ENCODE measurements around the gene CGNL1. TPM values are rescaled to one million over a fixed set of nuclear protein-coding genes. Genes with fewer than 3 reads are reported as not detected.

CGNL1 gene
- total RNA-seq, 1 donor from 2014 or later: 7.1 TPM

DNA sequence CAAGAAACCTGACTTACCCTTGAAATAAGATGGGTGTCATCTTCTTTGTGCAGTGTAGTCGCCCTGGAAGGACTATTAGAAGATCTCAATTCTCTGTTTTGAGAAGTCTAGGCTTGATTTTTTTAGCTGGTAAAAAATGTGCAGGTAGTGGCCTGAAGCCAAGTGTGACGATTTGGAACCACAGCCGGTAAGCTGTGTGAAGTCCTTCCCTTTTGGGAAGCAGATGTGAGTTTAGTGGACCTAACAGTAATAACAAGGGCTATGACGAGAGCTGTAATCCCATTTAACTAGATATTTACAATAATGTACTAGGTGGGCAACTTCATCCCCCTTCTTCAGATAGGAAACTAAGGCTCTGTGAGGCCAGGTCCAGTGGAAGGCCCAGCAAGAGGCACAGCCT is 133.7 kb downstream of the CGNL1 start:
- Mint-ChIP-seq H3K27ac (ENCODE audit: unreplicated experiment) (peak overlapping the region; percentile 91), H3K36me3 (ENCODE audit: low read depth) (no peaks in the 10 kb centered on the region), H3K4me1 (ENCODE audit: low read depth) (peaks cover 77% of the 10 kb centered on the region), H3K4me3 (ENCODE audit: unreplicated experiment) (no peak overlapping the region), H3K9me3 (ENCODE audit: low read depth) (no peaks in the 10 kb centered on the region), H3K27me3 (ENCODE audit: low read depth) (no peaks in the 10 kb centered on the region)
- DNase-seq (ENCODE audit: low spot score): no peak
- TF ChIP-seq, protein P1, sequence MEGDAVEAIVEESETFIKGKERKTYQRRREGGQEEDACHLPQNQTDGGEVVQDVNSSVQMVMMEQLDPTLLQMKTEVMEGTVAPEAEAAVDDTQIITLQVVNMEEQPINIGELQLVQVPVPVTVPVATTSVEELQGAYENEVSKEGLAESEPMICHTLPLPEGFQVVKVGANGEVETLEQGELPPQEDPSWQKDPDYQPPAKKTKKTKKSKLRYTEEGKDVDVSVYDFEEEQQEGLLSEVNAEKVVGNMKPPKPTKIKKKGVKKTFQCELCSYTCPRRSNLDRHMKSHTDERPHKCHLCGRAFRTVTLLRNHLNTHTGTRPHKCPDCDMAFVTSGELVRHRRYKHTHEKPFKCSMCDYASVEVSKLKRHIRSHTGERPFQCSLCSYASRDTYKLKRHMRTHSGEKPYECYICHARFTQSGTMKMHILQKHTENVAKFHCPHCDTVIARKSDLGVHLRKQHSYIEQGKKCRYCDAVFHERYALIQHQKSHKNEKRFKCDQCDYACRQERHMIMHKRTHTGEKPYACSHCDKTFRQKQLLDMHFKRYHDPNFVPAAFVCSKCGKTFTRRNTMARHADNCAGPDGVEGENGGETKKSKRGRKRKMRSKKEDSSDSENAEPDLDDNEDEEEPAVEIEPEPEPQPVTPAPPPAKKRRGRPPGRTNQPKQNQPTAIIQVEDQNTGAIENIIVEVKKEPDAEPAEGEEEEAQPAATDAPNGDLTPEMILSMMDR (IDR thresholded peaks at IDR 0.05): no peak

DNA sequence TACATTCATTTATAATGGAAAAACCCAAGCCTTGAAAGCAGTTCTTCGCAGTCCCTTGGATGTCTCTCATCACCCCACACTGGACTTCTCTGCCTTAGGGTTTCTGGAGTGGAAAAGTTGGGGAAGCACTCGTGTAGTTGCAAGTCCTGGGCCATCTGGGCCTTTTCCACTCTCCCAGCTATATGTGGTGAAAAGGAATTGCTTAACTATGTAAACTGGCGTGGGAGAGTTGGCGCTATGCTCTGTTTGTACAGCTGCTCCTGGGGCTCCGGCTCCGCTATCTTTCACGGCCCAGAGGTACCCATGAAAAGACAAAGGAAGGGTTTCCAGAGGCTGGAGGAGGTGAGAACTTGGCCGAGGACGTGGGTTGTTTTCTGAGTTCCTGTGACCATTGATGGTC is 134.3 kb downstream of the CGNL1 start:
- Mint-ChIP-seq H3K9me3 (ENCODE audit: low read depth) (no peaks in the 10 kb centered on the region), H3K4me1 (ENCODE audit: low read depth) (peaks cover 71% of the 10 kb centered on the region), H3K36me3 (ENCODE audit: low read depth) (no peaks in the 10 kb centered on the region), H3K27ac (ENCODE audit: unreplicated experiment) (peak overlapping the region; percentile 91), H3K27me3 (ENCODE audit: low read depth) (no peaks in the 10 kb centered on the region), H3K4me3 (ENCODE audit: unreplicated experiment) (no peak overlapping the region)
- DNase-seq (ENCODE audit: low spot score): no peak
- TF ChIP-seq, protein P1 (IDR thresholded peaks at IDR 0.05): no peak

DNA sequence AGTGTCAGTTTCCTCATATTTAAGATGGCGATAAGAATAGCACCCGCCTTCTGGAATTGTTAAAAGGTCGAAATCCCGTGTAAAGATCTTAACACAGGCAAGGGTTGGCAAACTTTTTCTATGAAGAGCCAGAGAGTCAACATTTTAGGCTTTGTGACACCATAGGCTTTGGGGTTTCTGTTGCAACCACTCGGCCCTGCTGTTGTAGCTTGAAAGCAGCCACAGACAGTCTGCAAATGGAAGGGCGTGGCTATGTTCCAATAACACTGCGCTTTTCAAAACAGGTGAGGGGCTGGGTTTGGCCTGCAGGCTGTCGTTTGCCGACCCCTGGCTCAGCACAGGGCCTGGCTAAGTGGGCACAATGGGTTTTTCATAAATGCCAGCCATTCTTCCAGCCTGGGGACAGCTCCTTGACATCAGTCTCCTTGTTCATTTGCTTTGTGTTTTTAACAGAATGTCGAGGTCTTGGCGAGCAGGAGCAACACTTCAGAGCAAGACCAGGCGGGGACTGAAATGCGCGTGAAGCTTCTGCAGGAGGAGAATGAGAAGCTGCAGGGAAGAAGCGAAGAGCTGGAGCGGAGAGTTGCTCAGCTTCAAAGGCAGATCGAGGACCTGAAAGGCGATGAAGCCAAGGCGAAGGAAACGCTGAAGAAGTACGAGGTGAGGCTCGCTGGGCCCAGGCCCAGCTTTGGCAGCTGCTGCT is 140.2 kb downstream of the CGNL1 start:
- no peak for DNase-seq (ENCODE audit: low spot score)
- Mint-ChIP-seq H3K27me3 (ENCODE audit: low read depth) (no peaks in the 10 kb centered on the region), H3K27ac (ENCODE audit: unreplicated experiment) (no peak overlapping the region), H3K4me3 (ENCODE audit: unreplicated experiment) (no peak overlapping the region), H3K9me3 (ENCODE audit: low read depth) (no peaks in the 10 kb centered on the region), H3K4me1 (ENCODE audit: low read depth) (peaks cover 28% of the 10 kb centered on the region), H3K36me3 (ENCODE audit: low read depth) (peaks cover 4% of the 10 kb centered on the region)
- TF ChIP-seq, protein P1 (IDR thresholded peaks at IDR 0.05): no peak

DNA sequence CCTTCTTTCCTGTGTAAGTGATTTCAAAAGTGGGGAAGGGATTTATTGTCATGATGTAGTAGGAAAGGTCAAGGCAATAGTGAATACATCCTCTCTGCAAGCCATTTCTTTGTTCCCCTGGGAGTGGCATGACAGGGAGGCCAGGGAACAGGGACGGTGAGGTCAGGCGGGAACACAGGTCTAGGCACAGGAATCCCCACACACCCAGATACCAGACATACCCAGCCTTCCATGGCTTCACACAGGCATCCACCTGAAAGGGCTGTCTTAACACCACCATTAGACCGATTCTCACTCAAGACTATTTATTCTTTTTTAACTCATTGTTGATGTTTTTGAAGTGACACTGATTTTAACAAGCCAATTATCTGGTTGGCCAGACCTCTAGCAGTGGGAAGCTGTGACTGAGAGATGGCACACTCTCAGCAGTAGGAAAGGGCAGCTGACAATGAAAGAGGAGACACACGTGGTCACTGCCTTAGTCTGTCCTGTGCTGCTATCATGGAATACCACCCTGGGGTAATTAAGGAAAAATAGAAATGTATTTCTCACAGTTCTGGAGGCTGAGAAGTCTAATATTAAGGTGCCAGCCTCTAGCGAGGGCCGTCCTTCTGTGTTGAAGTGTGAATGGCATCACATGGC is 140.8 kb downstream of the CGNL1 start:
- Mint-ChIP-seq H3K9me3 (ENCODE audit: low read depth) (no peaks in the 10 kb centered on the region), H3K27ac (ENCODE audit: unreplicated experiment) (no peak overlapping the region), H3K4me3 (ENCODE audit: unreplicated experiment) (no peak overlapping the region), H3K36me3 (ENCODE audit: low read depth) (peaks cover 4% of the 10 kb centered on the region), H3K27me3 (ENCODE audit: low read depth) (no peaks in the 10 kb centered on the region), H3K4me1 (ENCODE audit: low read depth) (peaks cover 21% of the 10 kb centered on the region)
- DNase-seq (ENCODE audit: low spot score): no peak
- TF ChIP-seq, protein P1 (IDR thresholded peaks at IDR 0.05): no peak

DNA sequence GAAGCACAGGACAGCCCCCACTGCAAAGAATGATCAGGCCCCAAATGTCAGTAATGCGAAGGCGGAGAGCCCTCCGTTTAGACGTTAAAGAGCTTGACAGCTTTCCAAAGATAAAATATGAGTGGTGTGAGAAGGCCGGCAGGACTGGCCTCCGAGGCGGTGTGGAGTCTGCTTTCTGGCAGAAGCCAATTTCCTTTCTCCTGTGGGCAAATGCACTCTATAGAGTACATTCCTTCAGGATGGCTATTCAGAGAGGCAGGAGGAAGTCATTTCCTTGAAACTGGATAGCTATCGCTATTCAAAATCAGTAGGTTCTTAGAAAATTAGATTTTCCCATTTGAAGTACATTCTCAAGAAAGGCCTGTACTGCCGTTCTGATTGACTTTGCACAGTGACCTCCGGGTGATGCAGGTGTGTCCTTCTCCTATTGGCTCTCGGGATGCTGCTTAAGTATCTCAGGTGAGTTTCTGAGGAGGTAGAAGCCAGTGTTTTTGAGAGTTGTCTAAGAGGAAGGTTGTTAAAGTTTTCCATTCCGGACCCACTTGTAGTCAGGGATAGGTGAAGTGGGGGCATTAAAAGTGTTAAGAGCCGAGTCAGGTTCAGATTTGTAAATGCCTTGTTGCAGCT is 142.6 kb downstream of the CGNL1 start:
- Mint-ChIP-seq H3K27ac (ENCODE audit: unreplicated experiment) (peak overlapping the region; percentile 67), H3K27me3 (ENCODE audit: low read depth) (peaks cover 3% of the 10 kb centered on the region), H3K4me3 (ENCODE audit: unreplicated experiment) (no peak overlapping the region), H3K9me3 (ENCODE audit: low read depth) (no peaks in the 10 kb centered on the region), H3K4me1 (ENCODE audit: low read depth) (peaks cover 16% of the 10 kb centered on the region), H3K36me3 (ENCODE audit: low read depth) (peaks cover 4% of the 10 kb centered on the region)
- TF ChIP-seq, protein P1 (IDR thresholded peaks at IDR 0.05): no peak
- DNase-seq (ENCODE audit: low spot score): no peak

Data from chondrocyte (in vitro differentiated cells).